WTC11 (cell line): ENCODE data around the gene MACC1. TPM values are rescaled to one million over a fixed set of nuclear protein-coding genes. Genes with fewer than 3 reads are reported as not detected.

Experiments
- ATAC-seq: fragments of 200-7000 bp; cut with Tn5 transposase; 2 replicates; pipeline ENCODE4 v1.10.0; 2021; ENCODE audit warnings: mild to moderate bottlenecking, moderate library complexity
- CTCF ChIA-PET: fragments of 300-600 bp; sonication (Branson Sonifier 250); formaldehyde crosslinking; loops from one replicate; lab custom pipeline; 2021; ENCODE audit warnings: antibody characterized with exemption; lab: Charles Lee
- POLR2A ChIA-PET: fragments of 350-600 bp; sonication (Branson Sonifier 250); formaldehyde crosslinking; loops from one replicate; lab custom pipeline; 2021; ENCODE audit warnings: antibody characterized with exemption; lab: Charles Lee
- DNase-seq: peaks from one replicate; pipeline ENCODE4 v3.0.0; 2021; ENCODE audit warnings: low spot score
- H3K27ac Mint-ChIP-seq: 2 replicates; pipeline ENCODE4 v1.8.0; 2021; ENCODE audit warnings: mixed read lengths
- H3K27me3 Mint-ChIP-seq: 2 replicates; pipeline ENCODE4 v1.8.0; 2021; ENCODE audit warnings: low read depth, mild to moderate bottlenecking, moderate library complexity, mixed read lengths
- H3K36me3 Mint-ChIP-seq: 2 replicates; pipeline ENCODE4 v1.8.0; 2021; ENCODE audit warnings: mixed read lengths
- H3K4me1 Mint-ChIP-seq: 2 replicates; pipeline ENCODE4 v1.8.0; 2022; ENCODE audit warnings: mixed read lengths
- H3K4me3 Mint-ChIP-seq: 2 replicates; pipeline ENCODE4 v1.8.0; 2021; ENCODE audit warnings: mild to moderate bottlenecking, moderate library complexity, mixed read lengths
- H3K9me3 Mint-ChIP-seq: 2 replicates; pipeline ENCODE4 v1.8.0; 2021; ENCODE audit warnings: mixed read lengths
- CREB1 ChIP-seq: sonication (generic); formaldehyde crosslinking; IDR thresholded peaks from 2 replicates; pipeline ENCODE4 v1.8.0; 2023; ENCODE audit warnings: mild to moderate bottlenecking, missing genetic modification reagents
- ELF4 ChIP-seq: sonication (generic); formaldehyde crosslinking; IDR thresholded peaks from 2 replicates; pipeline ENCODE4 v1.8.1; 2022; ENCODE audit warnings: low read depth, mild to moderate bottlenecking, moderate library complexity, missing genetic modification reagents
- FOXP1 ChIP-seq: sonication (generic); formaldehyde crosslinking; IDR thresholded peaks from 2 replicates; pipeline ENCODE4 v1.8.0; 2022; ENCODE audit warnings: missing genetic modification reagents, mild to moderate bottlenecking, moderate library complexity, borderline replicate concordance
- GRHL2 ChIP-seq: fragments of 250-450 bp; sonication (Bioruptor Pico); IDR thresholded peaks from 2 replicates; pipeline ENCODE4 v1.8.0; 2022; ENCODE audit warnings: mild to moderate bottlenecking, moderate library complexity; ENCODE audit not compliant: insufficient replicate concordance, severe bottlenecking
- MXD4 ChIP-seq: fragments of 250-450 bp; sonication (Bioruptor Pico); IDR thresholded peaks from 2 replicates; pipeline ENCODE4 v1.8.0; 2021; ENCODE audit warnings: mild to moderate bottlenecking, moderate library complexity, borderline replicate concordance
- NR3C1 ChIP-seq: sonication (generic); formaldehyde crosslinking; conservative IDR thresholded peaks from 2 replicates; pipeline ENCODE4 v1.8.1; 2023; ENCODE audit warnings: low read depth, mild to moderate bottlenecking, missing genetic modification reagents
- ZNF423 ChIP-seq: fragments of 250-450 bp; sonication (Bioruptor Pico); IDR thresholded peaks from 2 replicates; pipeline ENCODE4 v2.1.2; 2022; ENCODE audit warnings: mild to moderate bottlenecking, moderate library complexity
- total RNA-seq: library from RNA; stranded (reverse); gene quantifications from 3 replicates; pipeline ENCODE4 v1.2.3, GENCODE V29; 2021
- TF ChIP-seq, protein P1 (sequence below): sonication (generic); formaldehyde crosslinking; IDR thresholded peaks from 2 replicates; pipeline ENCODE4 v1.8.1; 2023; ENCODE audit warnings: mild to moderate bottlenecking, missing genetic modification reagents, borderline replicate concordance
- TF ChIP-seq, protein P2 (sequence below): sonication (generic); formaldehyde crosslinking; IDR thresholded peaks from 2 replicates; pipeline ENCODE4 v1.8.0; 2023; ENCODE audit warnings: missing genetic modification reagents, mild to moderate bottlenecking, borderline replicate concordance
- TF ChIP-seq, protein P3 (sequence below): fragments of 200-600 bp; IDR thresholded peaks from 2 replicates; pipeline ENCODE4 v1.8.0; 2022; ENCODE audit warnings: antibody characterized with exemption
- TF ChIP-seq, protein P4 (sequence below): fragments of 250-450 bp; sonication (Bioruptor Pico); IDR thresholded peaks from 2 replicates; pipeline ENCODE4 v1.9.0; 2021; ENCODE audit warnings: mild to moderate bottlenecking
- TF ChIP-seq, protein P5 (sequence below): sonication (generic); formaldehyde crosslinking; IDR thresholded peaks from 2 replicates; pipeline ENCODE4 v1.8.1; 2023; ENCODE audit warnings: mild to moderate bottlenecking, missing genetic modification reagents
- TF ChIP-seq, protein P6 (sequence below): fragments of 250-450 bp; sonication (Bioruptor Pico); conservative IDR thresholded peaks from 2 replicates; pipeline ENCODE4 v1.9.0; 2021; ENCODE audit warnings: mild to moderate bottlenecking
- TF ChIP-seq, protein P7 (sequence below): sonication (generic); formaldehyde crosslinking; IDR thresholded peaks from 2 replicates; pipeline ENCODE4 v1.8.1; 2022; ENCODE audit warnings: missing genetic modification reagents, borderline replicate concordance

Gene MACC1
- total RNA-seq, 1 experiment from 2014 or later, result 14.6 TPM

DNA sequence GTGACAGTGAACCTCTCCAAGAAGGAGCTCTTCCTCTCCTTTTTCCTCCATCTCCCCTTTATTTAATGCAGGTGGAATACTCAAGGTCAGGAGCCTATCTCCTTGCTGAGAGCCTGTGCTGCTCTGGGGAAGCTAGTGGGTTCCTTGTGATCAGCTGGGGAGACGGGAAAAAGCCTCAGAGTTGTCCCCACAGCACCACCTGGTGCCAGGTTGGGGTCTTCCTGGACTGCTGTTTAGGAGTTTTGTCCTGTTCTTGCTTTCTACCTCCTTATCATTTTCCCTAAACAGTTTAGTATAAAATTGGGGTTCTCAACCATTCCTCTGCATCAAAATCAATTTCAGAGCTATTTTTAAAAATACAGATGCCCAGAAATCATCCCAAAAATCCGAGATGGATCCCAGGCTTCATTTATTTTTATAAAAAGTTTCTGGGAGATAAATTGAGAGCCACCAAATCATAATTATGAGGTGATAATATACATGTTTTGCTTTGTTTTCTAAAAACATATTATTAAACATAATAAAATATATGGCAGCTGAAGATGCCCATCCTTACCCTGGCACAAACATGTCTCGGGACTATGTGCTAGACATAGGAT lies 44.3 kb downstream of the MACC1 start:
- Mint-ChIP-seq H3K9me3 (no peaks in the 10 kb centered on the region), H3K4me3 (no peak overlapping the region), H3K27ac (no peak overlapping the region), H3K27me3 (no peaks in the 10 kb centered on the region)
- CTCF ChIA-PET, result interaction anchor here (0.6 to 2.9 kb wide), 26 partner anchors 12 to 464 kb away, joined by 3 to 50 read pairs (median 4); partner anchors contain the start of genes ITGB8, POLR1F and TMEM196
- peak; percentile 100 for ATAC-seq
- TF ChIP-seq ZNF423 (CRISPR knock-in tag) (no peak), ELF4 (CRISPR knock-in tag) (no peak), FOXP1 (CRISPR knock-in tag) (no peak), CREB1 (no peak), NR3C1 (CRISPR knock-in tag) (no peak), MXD4 (no peak)
- TF ChIP-seq, protein P1, sequence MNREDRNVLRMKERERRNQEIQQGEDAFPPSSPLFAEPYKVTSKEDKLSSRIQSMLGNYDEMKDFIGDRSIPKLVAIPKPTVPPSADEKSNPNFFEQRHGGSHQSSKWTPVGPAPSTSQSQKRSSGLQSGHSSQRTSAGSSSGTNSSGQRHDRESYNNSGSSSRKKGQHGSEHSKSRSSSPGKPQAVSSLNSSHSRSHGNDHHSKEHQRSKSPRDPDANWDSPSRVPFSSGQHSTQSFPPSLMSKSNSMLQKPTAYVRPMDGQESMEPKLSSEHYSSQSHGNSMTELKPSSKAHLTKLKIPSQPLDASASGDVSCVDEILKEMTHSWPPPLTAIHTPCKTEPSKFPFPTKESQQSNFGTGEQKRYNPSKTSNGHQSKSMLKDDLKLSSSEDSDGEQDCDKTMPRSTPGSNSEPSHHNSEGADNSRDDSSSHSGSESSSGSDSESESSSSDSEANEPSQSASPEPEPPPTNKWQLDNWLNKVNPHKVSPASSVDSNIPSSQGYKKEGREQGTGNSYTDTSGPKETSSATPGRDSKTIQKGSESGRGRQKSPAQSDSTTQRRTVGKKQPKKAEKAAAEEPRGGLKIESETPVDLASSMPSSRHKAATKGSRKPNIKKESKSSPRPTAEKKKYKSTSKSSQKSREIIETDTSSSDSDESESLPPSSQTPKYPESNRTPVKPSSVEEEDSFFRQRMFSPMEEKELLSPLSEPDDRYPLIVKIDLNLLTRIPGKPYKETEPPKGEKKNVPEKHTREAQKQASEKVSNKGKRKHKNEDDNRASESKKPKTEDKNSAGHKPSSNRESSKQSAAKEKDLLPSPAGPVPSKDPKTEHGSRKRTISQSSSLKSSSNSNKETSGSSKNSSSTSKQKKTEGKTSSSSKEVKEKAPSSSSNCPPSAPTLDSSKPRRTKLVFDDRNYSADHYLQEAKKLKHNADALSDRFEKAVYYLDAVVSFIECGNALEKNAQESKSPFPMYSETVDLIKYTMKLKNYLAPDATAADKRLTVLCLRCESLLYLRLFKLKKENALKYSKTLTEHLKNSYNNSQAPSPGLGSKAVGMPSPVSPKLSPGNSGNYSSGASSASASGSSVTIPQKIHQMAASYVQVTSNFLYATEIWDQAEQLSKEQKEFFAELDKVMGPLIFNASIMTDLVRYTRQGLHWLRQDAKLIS (CRISPR knock-in tag), result peak; percentile 30; the same call in 1 of the 2 replicates
- TF ChIP-seq, protein P2, sequence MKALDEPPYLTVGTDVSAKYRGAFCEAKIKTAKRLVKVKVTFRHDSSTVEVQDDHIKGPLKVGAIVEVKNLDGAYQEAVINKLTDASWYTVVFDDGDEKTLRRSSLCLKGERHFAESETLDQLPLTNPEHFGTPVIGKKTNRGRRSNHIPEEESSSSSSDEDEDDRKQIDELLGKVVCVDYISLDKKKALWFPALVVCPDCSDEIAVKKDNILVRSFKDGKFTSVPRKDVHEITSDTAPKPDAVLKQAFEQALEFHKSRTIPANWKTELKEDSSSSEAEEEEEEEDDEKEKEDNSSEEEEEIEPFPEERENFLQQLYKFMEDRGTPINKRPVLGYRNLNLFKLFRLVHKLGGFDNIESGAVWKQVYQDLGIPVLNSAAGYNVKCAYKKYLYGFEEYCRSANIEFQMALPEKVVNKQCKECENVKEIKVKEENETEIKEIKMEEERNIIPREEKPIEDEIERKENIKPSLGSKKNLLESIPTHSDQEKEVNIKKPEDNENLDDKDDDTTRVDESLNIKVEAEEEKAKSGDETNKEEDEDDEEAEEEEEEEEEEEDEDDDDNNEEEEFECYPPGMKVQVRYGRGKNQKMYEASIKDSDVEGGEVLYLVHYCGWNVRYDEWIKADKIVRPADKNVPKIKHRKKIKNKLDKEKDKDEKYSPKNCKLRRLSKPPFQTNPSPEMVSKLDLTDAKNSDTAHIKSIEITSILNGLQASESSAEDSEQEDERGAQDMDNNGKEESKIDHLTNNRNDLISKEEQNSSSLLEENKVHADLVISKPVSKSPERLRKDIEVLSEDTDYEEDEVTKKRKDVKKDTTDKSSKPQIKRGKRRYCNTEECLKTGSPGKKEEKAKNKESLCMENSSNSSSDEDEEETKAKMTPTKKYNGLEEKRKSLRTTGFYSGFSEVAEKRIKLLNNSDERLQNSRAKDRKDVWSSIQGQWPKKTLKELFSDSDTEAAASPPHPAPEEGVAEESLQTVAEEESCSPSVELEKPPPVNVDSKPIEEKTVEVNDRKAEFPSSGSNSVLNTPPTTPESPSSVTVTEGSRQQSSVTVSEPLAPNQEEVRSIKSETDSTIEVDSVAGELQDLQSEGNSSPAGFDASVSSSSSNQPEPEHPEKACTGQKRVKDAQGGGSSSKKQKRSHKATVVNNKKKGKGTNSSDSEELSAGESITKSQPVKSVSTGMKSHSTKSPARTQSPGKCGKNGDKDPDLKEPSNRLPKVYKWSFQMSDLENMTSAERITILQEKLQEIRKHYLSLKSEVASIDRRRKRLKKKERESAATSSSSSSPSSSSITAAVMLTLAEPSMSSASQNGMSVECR (CRISPR knock-in tag), result no peak
- TF ChIP-seq, protein P3, sequence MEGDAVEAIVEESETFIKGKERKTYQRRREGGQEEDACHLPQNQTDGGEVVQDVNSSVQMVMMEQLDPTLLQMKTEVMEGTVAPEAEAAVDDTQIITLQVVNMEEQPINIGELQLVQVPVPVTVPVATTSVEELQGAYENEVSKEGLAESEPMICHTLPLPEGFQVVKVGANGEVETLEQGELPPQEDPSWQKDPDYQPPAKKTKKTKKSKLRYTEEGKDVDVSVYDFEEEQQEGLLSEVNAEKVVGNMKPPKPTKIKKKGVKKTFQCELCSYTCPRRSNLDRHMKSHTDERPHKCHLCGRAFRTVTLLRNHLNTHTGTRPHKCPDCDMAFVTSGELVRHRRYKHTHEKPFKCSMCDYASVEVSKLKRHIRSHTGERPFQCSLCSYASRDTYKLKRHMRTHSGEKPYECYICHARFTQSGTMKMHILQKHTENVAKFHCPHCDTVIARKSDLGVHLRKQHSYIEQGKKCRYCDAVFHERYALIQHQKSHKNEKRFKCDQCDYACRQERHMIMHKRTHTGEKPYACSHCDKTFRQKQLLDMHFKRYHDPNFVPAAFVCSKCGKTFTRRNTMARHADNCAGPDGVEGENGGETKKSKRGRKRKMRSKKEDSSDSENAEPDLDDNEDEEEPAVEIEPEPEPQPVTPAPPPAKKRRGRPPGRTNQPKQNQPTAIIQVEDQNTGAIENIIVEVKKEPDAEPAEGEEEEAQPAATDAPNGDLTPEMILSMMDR, result peak; percentile 49
- TF ChIP-seq, all 79 proteins: peak for 2
- peak; percentile 84 for DNase-seq
- H3K36me3 Mint-ChIP-seq, result peaks cover 5% of the 10 kb centered on the region; the same call in 1 of the 2 replicates
- POLR2A ChIA-PET, result no interaction called here
- peaks cover 28% of the 10 kb centered on the region for H3K4me1 Mint-ChIP-seq

DNA sequence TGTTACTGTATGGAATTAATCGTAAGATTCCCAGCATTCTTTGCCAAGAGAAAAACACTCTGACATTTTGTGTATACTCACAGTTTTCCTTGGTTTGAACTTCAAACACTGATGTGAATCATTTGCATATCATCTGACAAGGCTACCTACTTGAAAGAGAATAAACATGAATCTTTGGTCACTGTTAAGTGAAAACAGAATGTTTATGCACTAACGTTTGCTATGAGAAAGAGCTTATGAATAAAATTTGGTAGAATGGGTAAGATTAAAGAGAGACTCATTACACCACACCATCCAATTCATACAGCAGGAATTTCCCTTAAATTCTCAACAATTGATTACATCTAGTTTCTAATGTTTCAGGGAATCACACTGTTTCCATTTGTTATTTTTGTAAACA lies 46.6 kb downstream of the MACC1 start:
- H3K27ac Mint-ChIP-seq, result peak overlapping the region; percentile 3; the same call in 1 of the 2 replicates
- no peaks in the 10 kb centered on the region for H3K27me3 Mint-ChIP-seq
- CTCF ChIA-PET, result no interaction called here
- no peak overlapping the region for H3K4me3 Mint-ChIP-seq
- no peaks in the 10 kb centered on the region for H3K9me3 Mint-ChIP-seq
- peaks cover 38% of the 10 kb centered on the region for H3K4me1 Mint-ChIP-seq
- H3K36me3 Mint-ChIP-seq, result peaks cover 9% of the 10 kb centered on the region; the same call in 1 of the 2 replicates
- ATAC-seq, result no peak
- DNase-seq, result no peak
- POLR2A ChIA-PET, result no interaction called here
- TF ChIP-seq, protein P4, sequence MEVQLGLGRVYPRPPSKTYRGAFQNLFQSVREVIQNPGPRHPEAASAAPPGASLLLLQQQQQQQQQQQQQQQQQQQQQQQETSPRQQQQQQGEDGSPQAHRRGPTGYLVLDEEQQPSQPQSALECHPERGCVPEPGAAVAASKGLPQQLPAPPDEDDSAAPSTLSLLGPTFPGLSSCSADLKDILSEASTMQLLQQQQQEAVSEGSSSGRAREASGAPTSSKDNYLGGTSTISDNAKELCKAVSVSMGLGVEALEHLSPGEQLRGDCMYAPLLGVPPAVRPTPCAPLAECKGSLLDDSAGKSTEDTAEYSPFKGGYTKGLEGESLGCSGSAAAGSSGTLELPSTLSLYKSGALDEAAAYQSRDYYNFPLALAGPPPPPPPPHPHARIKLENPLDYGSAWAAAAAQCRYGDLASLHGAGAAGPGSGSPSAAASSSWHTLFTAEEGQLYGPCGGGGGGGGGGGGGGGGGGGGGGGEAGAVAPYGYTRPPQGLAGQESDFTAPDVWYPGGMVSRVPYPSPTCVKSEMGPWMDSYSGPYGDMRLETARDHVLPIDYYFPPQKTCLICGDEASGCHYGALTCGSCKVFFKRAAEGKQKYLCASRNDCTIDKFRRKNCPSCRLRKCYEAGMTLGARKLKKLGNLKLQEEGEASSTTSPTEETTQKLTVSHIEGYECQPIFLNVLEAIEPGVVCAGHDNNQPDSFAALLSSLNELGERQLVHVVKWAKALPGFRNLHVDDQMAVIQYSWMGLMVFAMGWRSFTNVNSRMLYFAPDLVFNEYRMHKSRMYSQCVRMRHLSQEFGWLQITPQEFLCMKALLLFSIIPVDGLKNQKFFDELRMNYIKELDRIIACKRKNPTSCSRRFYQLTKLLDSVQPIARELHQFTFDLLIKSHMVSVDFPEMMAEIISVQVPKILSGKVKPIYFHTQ (CRISPR knock-in tag), result no peak
- TF ChIP-seq, protein P5, sequence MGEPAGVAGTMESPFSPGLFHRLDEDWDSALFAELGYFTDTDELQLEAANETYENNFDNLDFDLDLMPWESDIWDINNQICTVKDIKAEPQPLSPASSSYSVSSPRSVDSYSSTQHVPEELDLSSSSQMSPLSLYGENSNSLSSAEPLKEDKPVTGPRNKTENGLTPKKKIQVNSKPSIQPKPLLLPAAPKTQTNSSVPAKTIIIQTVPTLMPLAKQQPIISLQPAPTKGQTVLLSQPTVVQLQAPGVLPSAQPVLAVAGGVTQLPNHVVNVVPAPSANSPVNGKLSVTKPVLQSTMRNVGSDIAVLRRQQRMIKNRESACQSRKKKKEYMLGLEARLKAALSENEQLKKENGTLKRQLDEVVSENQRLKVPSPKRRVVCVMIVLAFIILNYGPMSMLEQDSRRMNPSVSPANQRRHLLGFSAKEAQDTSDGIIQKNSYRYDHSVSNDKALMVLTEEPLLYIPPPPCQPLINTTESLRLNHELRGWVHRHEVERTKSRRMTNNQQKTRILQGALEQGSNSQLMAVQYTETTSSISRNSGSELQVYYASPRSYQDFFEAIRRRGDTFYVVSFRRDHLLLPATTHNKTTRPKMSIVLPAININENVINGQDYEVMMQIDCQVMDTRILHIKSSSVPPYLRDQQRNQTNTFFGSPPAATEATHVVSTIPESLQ (CRISPR knock-in tag), result no peak
- TF ChIP-seq, protein P6, sequence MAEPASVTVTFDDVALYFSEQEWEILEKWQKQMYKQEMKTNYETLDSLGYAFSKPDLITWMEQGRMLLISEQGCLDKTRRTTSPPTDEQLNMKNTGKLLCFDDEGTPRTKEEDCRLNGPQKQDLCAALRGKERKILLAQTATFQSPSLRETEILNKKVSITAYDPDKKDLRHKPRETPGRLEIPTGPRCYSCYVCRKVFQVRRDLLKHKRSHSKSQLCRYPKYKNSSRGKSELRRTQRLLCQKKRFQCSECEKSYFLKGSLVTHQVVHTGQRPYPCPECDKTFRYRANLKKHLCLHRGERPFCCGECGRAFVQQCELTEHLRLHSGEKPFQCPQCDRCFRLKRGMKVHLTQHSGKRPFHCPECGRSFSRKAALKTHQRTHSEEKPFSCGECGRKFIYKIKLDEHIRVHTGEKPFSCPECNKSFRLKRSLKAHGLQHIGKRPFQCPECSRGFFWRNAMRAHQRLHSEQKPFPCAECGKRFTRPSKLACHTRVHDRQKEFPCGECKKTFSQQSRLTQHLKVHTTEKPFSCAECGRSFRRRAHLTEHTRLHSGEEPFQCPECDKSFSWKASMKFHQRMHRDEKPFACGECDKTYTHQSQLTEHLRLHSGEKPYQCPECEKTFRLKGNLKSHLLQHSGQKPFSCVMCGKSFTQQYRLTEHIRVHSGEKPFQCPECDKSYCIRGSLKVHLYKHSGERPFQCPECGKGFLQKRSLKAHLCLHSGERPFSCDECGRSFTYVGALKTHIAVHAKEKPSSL (CRISPR knock-in tag), result no peak
- no peak for TF ChIP-seq GRHL2 (CRISPR knock-in tag)
- TF ChIP-seq, protein P7, sequence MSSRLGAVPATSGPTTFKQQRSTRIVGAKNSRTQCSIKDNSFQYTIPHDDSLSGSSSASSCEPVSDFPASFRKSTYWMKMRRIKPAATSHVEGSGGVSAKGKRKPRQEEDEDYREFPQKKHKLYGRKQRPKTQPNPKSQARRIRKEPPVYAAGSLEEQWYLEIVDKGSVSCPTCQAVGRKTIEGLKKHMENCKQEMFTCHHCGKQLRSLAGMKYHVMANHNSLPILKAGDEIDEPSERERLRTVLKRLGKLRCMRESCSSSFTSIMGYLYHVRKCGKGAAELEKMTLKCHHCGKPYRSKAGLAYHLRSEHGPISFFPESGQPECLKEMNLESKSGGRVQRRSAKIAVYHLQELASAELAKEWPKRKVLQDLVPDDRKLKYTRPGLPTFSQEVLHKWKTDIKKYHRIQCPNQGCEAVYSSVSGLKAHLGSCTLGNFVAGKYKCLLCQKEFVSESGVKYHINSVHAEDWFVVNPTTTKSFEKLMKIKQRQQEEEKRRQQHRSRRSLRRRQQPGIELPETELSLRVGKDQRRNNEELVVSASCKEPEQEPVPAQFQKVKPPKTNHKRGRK (CRISPR knock-in tag), result no peak
